Prostate gland (tissue), 2 donors: ENCODE measurements around the gene AMN.

Source experiments
- CTCF ChIP-seq, 4 experiments: fragments of 200-600 bp in 2 of 4; fragments of 450-650 bp in 2 of 4; sonication (generic) in 2 of 4; IDR thresholded peaks; 1 replicate in 3 of 4; 2 replicates in 1 of 4; pipeline ENCODE4 v1.5.1; 2016 to 2019; ENCODE audit warnings: antibody characterized with exemption in 4 of 4, mild to moderate bottlenecking in 2 of 4, moderate library complexity in 2 of 4
- POLR2A ChIP-seq: fragments of 450-650 bp; IDR thresholded peaks from one replicate; pipeline ENCODE4 v1.6.1; 2016; ENCODE audit warnings: antibody characterized with exemption, mild to moderate bottlenecking

GRCh38 chr14:102965971-102966655 is 43.6 kb downstream of the AMN start:
- TF ChIP-seq CTCF (IDR thresholded peaks at IDR 0.05) = no peak
- no peak for TF ChIP-seq POLR2A
